ENCODE results near the gene SF3B2.

SF3B2 gene

DNA sequence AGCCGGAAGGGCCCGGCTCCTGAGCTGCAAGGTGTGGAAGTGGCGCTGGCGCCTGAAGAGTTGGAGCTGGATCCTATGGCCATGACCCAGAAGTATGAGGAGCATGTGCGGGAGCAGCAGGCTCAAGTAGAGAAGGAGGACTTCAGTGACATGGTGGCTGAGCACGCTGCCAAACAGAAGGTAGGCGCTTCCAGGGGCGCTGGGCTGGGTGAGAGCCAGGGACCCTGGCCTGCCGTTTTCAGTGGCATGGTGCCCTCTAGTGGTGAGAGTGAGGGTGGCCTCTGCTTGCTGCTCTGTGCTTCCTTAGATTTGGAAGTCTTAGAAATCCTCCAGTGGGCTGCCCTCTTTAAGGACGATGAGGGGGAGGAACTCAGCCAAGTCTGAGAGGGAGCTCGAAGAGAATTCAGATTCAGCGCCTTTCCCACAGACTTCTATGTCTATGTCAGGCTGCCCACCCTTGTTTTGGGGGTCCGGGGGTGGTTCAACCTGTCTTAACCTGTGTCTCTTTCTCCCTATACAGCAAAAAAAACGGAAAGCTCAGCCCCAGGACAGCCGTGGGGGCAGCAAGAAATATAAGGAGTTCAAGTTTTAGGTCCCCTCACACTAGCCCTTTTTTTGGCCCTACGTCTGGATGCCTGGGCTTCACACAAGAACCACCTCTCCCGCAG is 16.1 kb downstream of the SF3B2 start:
- no peak overlapping the region for H3K4me2 ChIP-seq (ENCODE audit: insufficient read depth, low read length)
- H3K4me1 ChIP-seq (ENCODE audit: insufficient read depth, low read length): peaks cover 27% of the 10 kb centered on the region
- H3K27ac ChIP-seq (ENCODE audit: low read length): no peak overlapping the region
- DNase-seq (peak; percentile 80), ATAC-seq (ENCODE audit: insufficient read depth, low read depth) (peak; percentile 73)
- H3K79me2 ChIP-seq (ENCODE audit: insufficient read depth, low read length): peaks cover 44% of the 10 kb centered on the region
- H3K9ac ChIP-seq (ENCODE audit: low read depth, low read length): no peak overlapping the region
- H3K36me3 ChIP-seq (ENCODE audit: insufficient read depth, low read length): peaks cover 70% of the 10 kb centered on the region
- no peaks in the 10 kb centered on the region for H3K27me3 ChIP-seq (ENCODE audit: insufficient read depth, low read length, poor library complexity)
- no peak overlapping the region for H2AFZ ChIP-seq (ENCODE audit: low read depth, low read length)
- H3K9me3 ChIP-seq (ENCODE audit: insufficient read depth, low read length, severe bottlenecking): no peaks in the 10 kb centered on the region
- no peak overlapping the region for H3K4me3 ChIP-seq (ENCODE audit: low read depth in 1 of 2, low read length in 2 of 2)
- TF ChIP-seq, protein P1, sequence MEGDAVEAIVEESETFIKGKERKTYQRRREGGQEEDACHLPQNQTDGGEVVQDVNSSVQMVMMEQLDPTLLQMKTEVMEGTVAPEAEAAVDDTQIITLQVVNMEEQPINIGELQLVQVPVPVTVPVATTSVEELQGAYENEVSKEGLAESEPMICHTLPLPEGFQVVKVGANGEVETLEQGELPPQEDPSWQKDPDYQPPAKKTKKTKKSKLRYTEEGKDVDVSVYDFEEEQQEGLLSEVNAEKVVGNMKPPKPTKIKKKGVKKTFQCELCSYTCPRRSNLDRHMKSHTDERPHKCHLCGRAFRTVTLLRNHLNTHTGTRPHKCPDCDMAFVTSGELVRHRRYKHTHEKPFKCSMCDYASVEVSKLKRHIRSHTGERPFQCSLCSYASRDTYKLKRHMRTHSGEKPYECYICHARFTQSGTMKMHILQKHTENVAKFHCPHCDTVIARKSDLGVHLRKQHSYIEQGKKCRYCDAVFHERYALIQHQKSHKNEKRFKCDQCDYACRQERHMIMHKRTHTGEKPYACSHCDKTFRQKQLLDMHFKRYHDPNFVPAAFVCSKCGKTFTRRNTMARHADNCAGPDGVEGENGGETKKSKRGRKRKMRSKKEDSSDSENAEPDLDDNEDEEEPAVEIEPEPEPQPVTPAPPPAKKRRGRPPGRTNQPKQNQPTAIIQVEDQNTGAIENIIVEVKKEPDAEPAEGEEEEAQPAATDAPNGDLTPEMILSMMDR (IDR thresholded peaks at IDR 0.05; ENCODE audit: borderline replicate concordance, extremely low read depth, low read length, poor library complexity, severe bottlenecking): peak; percentile 96
- no peak for TF ChIP-seq EZH2 (IDR thresholded peaks at IDR 0.05; ENCODE audit: borderline replicate concordance, low read depth, low read length, severe bottlenecking)
- H4K20me1 ChIP-seq (ENCODE audit: insufficient read depth, low read length): peaks cover 21% of the 10 kb centered on the region; the same call in 1 of the 2 replicates

DNA sequence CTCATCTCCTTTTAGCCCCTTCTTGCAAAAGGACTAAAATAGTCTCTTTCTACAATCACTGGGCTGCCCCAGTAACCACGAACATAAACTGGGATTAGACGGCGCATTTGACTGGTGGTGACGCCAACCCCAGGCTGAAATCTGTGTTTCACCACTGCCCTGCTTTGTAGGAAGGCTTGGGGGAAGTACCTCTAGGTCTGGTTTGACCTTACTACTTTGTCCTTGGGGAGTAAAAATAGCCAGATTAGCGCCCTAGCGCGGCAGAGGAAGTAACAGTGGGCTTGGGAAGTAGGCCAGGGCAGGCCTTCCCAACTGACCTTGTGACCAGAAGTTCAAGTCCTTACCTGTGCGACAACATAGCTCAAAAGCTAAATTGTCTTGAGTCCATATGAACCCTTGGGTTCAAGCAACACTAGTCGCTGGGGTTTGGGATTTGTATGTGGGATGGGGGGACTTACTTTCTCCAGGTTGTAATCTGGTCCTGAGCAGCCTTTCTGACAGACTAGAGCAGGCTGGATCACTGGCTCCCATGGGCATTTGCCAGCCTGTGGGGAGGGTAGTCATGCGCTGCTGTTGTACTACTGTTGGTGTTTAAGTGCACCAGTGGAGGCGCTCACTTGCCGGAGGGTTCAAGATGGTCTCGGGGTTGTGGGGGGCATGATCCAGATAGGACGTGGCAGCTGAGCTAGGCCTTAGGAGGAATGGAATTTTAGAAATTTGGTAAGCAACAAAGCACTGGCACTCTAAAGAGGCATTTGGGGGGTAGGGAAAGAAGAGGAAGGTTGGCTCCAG is 17.0 kb downstream of the SF3B2 start:
- Histone ChIP-seq H3K4me3 (ENCODE audit: low read depth in 1 of 2, low read length in 2 of 2) (peak overlapping the region in 1 of 2 experiments; percentile 90; a peak in 2 of 4 replicates), H3K4me2 (ENCODE audit: insufficient read depth, low read length) (peak overlapping the region; percentile 89), H3K79me2 (ENCODE audit: insufficient read depth, low read length) (peaks cover 35% of the 10 kb centered on the region), H4K20me1 (ENCODE audit: insufficient read depth, low read length) (peaks cover 17% of the 10 kb centered on the region; the same call in 1 of the 2 replicates), H3K9me3 (ENCODE audit: insufficient read depth, low read length, severe bottlenecking) (no peaks in the 10 kb centered on the region), H3K27ac (ENCODE audit: low read length) (peak overlapping the region; percentile 61), H2AFZ (ENCODE audit: low read depth, low read length) (peak overlapping the region; percentile 48; the same call in 1 of the 2 replicates), H3K9ac (ENCODE audit: low read depth, low read length) (peak overlapping the region; percentile 84), H3K4me1 (ENCODE audit: insufficient read depth, low read length) (peaks cover 27% of the 10 kb centered on the region), H3K36me3 (ENCODE audit: insufficient read depth, low read length) (peaks cover 63% of the 10 kb centered on the region), H3K27me3 (ENCODE audit: insufficient read depth, low read length, poor library complexity) (no peaks in the 10 kb centered on the region)
- no peak for TF ChIP-seq EZH2 (IDR thresholded peaks at IDR 0.05; ENCODE audit: borderline replicate concordance, low read depth, low read length, severe bottlenecking)
- TF ChIP-seq, protein P1 (IDR thresholded peaks at IDR 0.05; ENCODE audit: borderline replicate concordance, extremely low read depth, low read length, poor library complexity, severe bottlenecking): peak; percentile 40
- ATAC-seq (ENCODE audit: insufficient read depth, low read depth) (peak; percentile 9; the same call in 2 of the 3 replicates), DNase-seq (no peak)

DNA sequence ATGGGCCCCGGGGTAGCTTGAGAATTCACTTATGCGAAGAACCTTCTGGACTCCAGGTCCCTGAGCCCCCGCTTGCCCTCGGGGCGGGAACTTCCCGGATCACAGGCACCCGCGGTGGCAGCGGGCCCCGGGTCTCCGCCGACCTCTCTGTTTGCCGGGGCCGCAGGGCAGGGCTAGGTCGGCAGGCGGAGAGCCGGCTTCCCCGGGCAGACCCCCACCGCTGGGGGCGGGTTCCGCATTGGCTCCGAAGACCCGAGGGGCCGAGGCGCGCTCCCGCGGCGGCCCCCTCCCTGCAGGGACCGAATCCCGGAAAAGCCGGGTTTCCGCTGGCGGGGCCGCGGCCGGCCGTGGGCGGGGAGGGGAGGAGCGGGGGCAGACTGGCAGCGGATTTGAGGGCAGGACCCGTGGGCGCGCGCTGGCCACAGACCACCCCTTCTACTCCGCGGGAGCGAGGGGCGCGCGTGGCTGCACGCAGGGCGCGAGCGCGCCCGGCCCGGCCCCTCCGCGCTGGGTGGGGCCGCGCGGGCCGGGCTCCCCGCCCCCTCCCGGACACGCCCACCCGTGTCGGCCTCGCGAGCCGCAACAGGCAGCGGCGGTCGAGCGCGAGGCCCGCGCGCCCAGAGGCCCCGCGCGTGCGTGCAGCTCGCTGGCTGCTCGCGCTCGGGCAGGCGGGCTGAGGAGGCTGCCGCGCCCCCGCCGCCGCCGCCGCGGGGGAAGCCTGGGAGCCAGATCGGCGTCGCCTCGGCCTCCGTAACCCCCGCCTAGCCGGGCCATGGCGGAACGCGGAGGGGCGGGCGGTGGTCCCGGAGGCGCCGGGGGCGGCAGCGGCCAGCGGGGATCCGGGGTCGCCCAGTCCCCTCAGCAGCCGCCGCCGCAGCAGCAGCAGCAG is 17.8 kb downstream of the SF3B2 start, which contains the start of gene PACS1:
TSS of gene PACS1 (plus strand) at position 558 of the 889 bp plus-strand sequence. CDS start at position 773, 215 bp downstream.
- Histone ChIP-seq H4K20me1 (ENCODE audit: insufficient read depth, low read length) (peaks cover 17% of the 10 kb centered on the region; the same call in 1 of the 2 replicates), H3K9me3 (ENCODE audit: insufficient read depth, low read length, severe bottlenecking) (no peaks in the 10 kb centered on the region), H3K4me2 (ENCODE audit: insufficient read depth, low read length) (peak within 1 kb of the TSS; percentile 89), H3K9ac (ENCODE audit: low read depth, low read length) (peak within 1 kb of the TSS; percentile 84), H3K4me3 (ENCODE audit: low read depth in 1 of 2, low read length in 2 of 2) (peak within 1 kb of the TSS; percentile 77 to 90), H2AFZ (ENCODE audit: low read depth, low read length) (peak within 1 kb of the TSS; percentile 82), H3K27me3 (ENCODE audit: insufficient read depth, low read length, poor library complexity) (no peaks in the 10 kb centered on the region), H3K27ac (ENCODE audit: low read length) (peak within 1 kb of the TSS; percentile 61), H3K4me1 (ENCODE audit: insufficient read depth, low read length) (peaks cover 27% of the 10 kb centered on the region), H3K79me2 (ENCODE audit: insufficient read depth, low read length) (peaks cover 29% of the 10 kb centered on the region), H3K36me3 (ENCODE audit: insufficient read depth, low read length) (peaks cover 60% of the 10 kb centered on the region)
- peak; percentile 71 for ATAC-seq (ENCODE audit: insufficient read depth, low read depth)
- TF ChIP-seq, protein P1 (IDR thresholded peaks at IDR 0.05; ENCODE audit: borderline replicate concordance, extremely low read depth, low read length, poor library complexity, severe bottlenecking): no peak
- TF ChIP-seq EZH2 (IDR thresholded peaks at IDR 0.05; ENCODE audit: borderline replicate concordance, low read depth, low read length, severe bottlenecking): no peak
- peak; percentile 84 for DNase-seq

Measured in DND-41 (cell line).